ENCODE data around the gene NUDT7.

NUDT7 gene

GRCh38 chr16:77722309-77723107 lies at the start of gene NUDT7:
Gene NUDT7 (plus strand): TSS chr16:77722514. CDS start chr16:77722583, 69 bp downstream.
- H3K4me1 Mint-ChIP-seq: peaks cover 18% of the 10 kb centered on the region
- peak within 1 kb of the TSS; percentile 82 for H3K4me3 Mint-ChIP-seq
- H3K27ac Mint-ChIP-seq (ENCODE audit: low read depth): peak within 1 kb of the TSS; percentile 88
- H3K9me3 Mint-ChIP-seq: no peaks in the 10 kb centered on the region
- peak; percentile 68 to 72 for DNase-seq (ENCODE audit: low spot score in 2 of 2)
- H3K27me3 Mint-ChIP-seq: no peaks in the 10 kb centered on the region
- peaks cover 6% of the 10 kb centered on the region for H3K36me3 Mint-ChIP-seq (ENCODE audit: insufficient read depth)
- peak; percentile 87 for ATAC-seq (replicated peaks; ENCODE audit: extremely low read depth, poor library complexity, severe bottlenecking)

GRCh38 chr16:77674888-77675287 lies 47.4 kb upstream of the NUDT7 start:
- ATAC-seq (replicated peaks; ENCODE audit: extremely low read depth, poor library complexity, severe bottlenecking): no peak
- Mint-ChIP-seq H3K27ac (ENCODE audit: low read depth) (no peak overlapping the region), H3K4me3 (no peak overlapping the region), H3K36me3 (ENCODE audit: insufficient read depth) (no peaks in the 10 kb centered on the region), H3K27me3 (no peaks in the 10 kb centered on the region), H3K4me1 (no peaks in the 10 kb centered on the region), H3K9me3 (no peaks in the 10 kb centered on the region)
- DNase-seq (ENCODE audit: low spot score in 2 of 2): no peak

- Mint-ChIP-seq H3K36me3 (ENCODE audit: insufficient read depth) (no peaks in the 10 kb centered on the region), H3K4me1 (no peaks in the 10 kb centered on the region), H3K27ac (ENCODE audit: low read depth) (no peak overlapping the region), H3K4me3 (no peak overlapping the region), H3K9me3 (no peaks in the 10 kb centered on the region), H3K27me3 (no peaks in the 10 kb centered on the region)
- DNase-seq (ENCODE audit: low spot score in 2 of 2) (peak; percentile 33 to 35), ATAC-seq (replicated peaks; ENCODE audit: extremely low read depth, poor library complexity, severe bottlenecking) (peak; percentile 56)
Measured at GRCh38 chr16:77675464-77676324, 46.6 kb upstream of the NUDT7 start.

GRCh38 chr16:77677129-77677528 lies 45.2 kb upstream of the NUDT7 start:
- no peak overlapping the region for H3K4me3 Mint-ChIP-seq
- no peak for DNase-seq (ENCODE audit: low spot score in 2 of 2)
- no peaks in the 10 kb centered on the region for H3K4me1 Mint-ChIP-seq
- H3K9me3 Mint-ChIP-seq: no peaks in the 10 kb centered on the region
- H3K27ac Mint-ChIP-seq (ENCODE audit: low read depth): no peak overlapping the region
- ATAC-seq (replicated peaks; ENCODE audit: extremely low read depth, poor library complexity, severe bottlenecking): no peak
- H3K36me3 Mint-ChIP-seq (ENCODE audit: insufficient read depth): no peaks in the 10 kb centered on the region
- H3K27me3 Mint-ChIP-seq: peaks cover 9% of the 10 kb centered on the region

GRCh38 chr16:77679391-77679790 lies 42.9 kb upstream of the NUDT7 start:
- H3K4me1 Mint-ChIP-seq: no peaks in the 10 kb centered on the region
- H3K27ac Mint-ChIP-seq (ENCODE audit: low read depth): no peak overlapping the region
- H3K9me3 Mint-ChIP-seq: no peaks in the 10 kb centered on the region
- DNase-seq (ENCODE audit: low spot score in 2 of 2): no peak
- no peak for ATAC-seq (replicated peaks; ENCODE audit: extremely low read depth, poor library complexity, severe bottlenecking)
- no peak overlapping the region for H3K4me3 Mint-ChIP-seq
- peaks cover 32% of the 10 kb centered on the region for H3K27me3 Mint-ChIP-seq
- no peaks in the 10 kb centered on the region for H3K36me3 Mint-ChIP-seq (ENCODE audit: insufficient read depth)

GRCh38 chr16:77679901-77680300 lies 42.4 kb upstream of the NUDT7 start:
- Mint-ChIP-seq H3K4me3 (no peak overlapping the region), H3K36me3 (ENCODE audit: insufficient read depth) (no peaks in the 10 kb centered on the region), H3K27me3 (peaks cover 35% of the 10 kb centered on the region), H3K27ac (ENCODE audit: low read depth) (no peak overlapping the region), H3K4me1 (no peaks in the 10 kb centered on the region), H3K9me3 (no peaks in the 10 kb centered on the region)
- DNase-seq (ENCODE audit: low spot score in 2 of 2): no peak
- no peak for ATAC-seq (replicated peaks; ENCODE audit: extremely low read depth, poor library complexity, severe bottlenecking)

- DNase-seq (ENCODE audit: low spot score in 2 of 2): no peak
- peaks cover 41% of the 10 kb centered on the region for H3K27me3 Mint-ChIP-seq
- no peaks in the 10 kb centered on the region for H3K4me1 Mint-ChIP-seq
- no peak for ATAC-seq (replicated peaks; ENCODE audit: extremely low read depth, poor library complexity, severe bottlenecking)
- H3K27ac Mint-ChIP-seq (ENCODE audit: low read depth): no peak overlapping the region
- H3K36me3 Mint-ChIP-seq (ENCODE audit: insufficient read depth): no peaks in the 10 kb centered on the region
- H3K4me3 Mint-ChIP-seq: no peak overlapping the region
- no peaks in the 10 kb centered on the region for H3K9me3 Mint-ChIP-seq
Measured at GRCh38 chr16:77680496-77680895, 41.8 kb upstream of the NUDT7 start.

- no peak overlapping the region for H3K27ac Mint-ChIP-seq (ENCODE audit: low read depth)
- H3K36me3 Mint-ChIP-seq (ENCODE audit: insufficient read depth): no peaks in the 10 kb centered on the region
- no peaks in the 10 kb centered on the region for H3K4me1 Mint-ChIP-seq
- DNase-seq (ENCODE audit: low spot score in 2 of 2): no peak
- ATAC-seq (replicated peaks; ENCODE audit: extremely low read depth, poor library complexity, severe bottlenecking): no peak
- peaks cover 62% of the 10 kb centered on the region for H3K27me3 Mint-ChIP-seq
- no peak overlapping the region for H3K4me3 Mint-ChIP-seq
- H3K9me3 Mint-ChIP-seq: no peaks in the 10 kb centered on the region
Measured at GRCh38 chr16:77682586-77682985, 39.7 kb upstream of the NUDT7 start.

- no peak overlapping the region for H3K27ac Mint-ChIP-seq (ENCODE audit: low read depth)
- no peaks in the 10 kb centered on the region for H3K4me1 Mint-ChIP-seq
- no peaks in the 10 kb centered on the region for H3K36me3 Mint-ChIP-seq (ENCODE audit: insufficient read depth)
- H3K27me3 Mint-ChIP-seq: peaks cover 72% of the 10 kb centered on the region
- no peak for DNase-seq (ENCODE audit: low spot score in 2 of 2)
- ATAC-seq (replicated peaks; ENCODE audit: extremely low read depth, poor library complexity, severe bottlenecking): no peak
- H3K9me3 Mint-ChIP-seq: no peaks in the 10 kb centered on the region
- no peak overlapping the region for H3K4me3 Mint-ChIP-seq
Measured at GRCh38 chr16:77683397-77684180, 38.7 kb upstream of the NUDT7 start.

- DNase-seq (ENCODE audit: low spot score in 2 of 2): no peak
- Mint-ChIP-seq H3K36me3 (ENCODE audit: insufficient read depth) (no peaks in the 10 kb centered on the region), H3K4me3 (no peak overlapping the region), H3K27ac (ENCODE audit: low read depth) (no peak overlapping the region), H3K27me3 (peaks cover 77% of the 10 kb centered on the region), H3K4me1 (no peaks in the 10 kb centered on the region), H3K9me3 (no peaks in the 10 kb centered on the region)
- ATAC-seq (replicated peaks; ENCODE audit: extremely low read depth, poor library complexity, severe bottlenecking): no peak
Measured at GRCh38 chr16:77684181-77684526, 38.2 kb upstream of the NUDT7 start.

GRCh38 chr16:77686385-77686784 lies 35.9 kb upstream of the NUDT7 start:
- Mint-ChIP-seq H3K27ac (ENCODE audit: low read depth) (no peak overlapping the region), H3K4me3 (no peak overlapping the region)
- ATAC-seq (replicated peaks; ENCODE audit: extremely low read depth, poor library complexity, severe bottlenecking): no peak

GRCh38 chr16:77689971-77690370 lies 32.3 kb upstream of the NUDT7 start:
- Mint-ChIP-seq H3K4me3 (no peak overlapping the region), H3K9me3 (no peaks in the 10 kb centered on the region), H3K4me1 (no peaks in the 10 kb centered on the region), H3K36me3 (ENCODE audit: insufficient read depth) (no peaks in the 10 kb centered on the region), H3K27me3 (peaks cover 97% of the 10 kb centered on the region), H3K27ac (ENCODE audit: low read depth) (no peak overlapping the region)
- no peak for DNase-seq (ENCODE audit: low spot score in 2 of 2)
- ATAC-seq (replicated peaks; ENCODE audit: extremely low read depth, poor library complexity, severe bottlenecking): no peak

More at GRCh38 chr16:77686385-77686784, 35.9 kb upstream of the NUDT7 start:
- peaks cover 98% of the 10 kb centered on the region for H3K27me3 Mint-ChIP-seq
- no peaks in the 10 kb centered on the region for H3K9me3 Mint-ChIP-seq
- H3K36me3 Mint-ChIP-seq (ENCODE audit: insufficient read depth): no peaks in the 10 kb centered on the region
- no peaks in the 10 kb centered on the region for H3K4me1 Mint-ChIP-seq
- no peak for DNase-seq (ENCODE audit: low spot score in 2 of 2)
